HepG2 (cell line): ENCODE data around the gene NFATC1. TPM values are rescaled to one million over a fixed set of nuclear protein-coding genes. Genes with fewer than 3 reads are reported as not detected.
A peak's percentile ranks its signal among the peaks of the same experiment; 100 is the strongest.

Experiments
- ATAC-seq: fragments of 200-7000 bp; cut with Tn5 transposase; 3 replicates; pipeline ENCODE4 v1.9.1; 2020; ENCODE audit warnings: mild to moderate bottlenecking, moderate library complexity
- BruUV-seq: library from RNA; stranded (reverse); fragments of 400-500 nt; replicated peaks from 2 replicates; lab custom pipeline; 2021; lab: Mats Ljungman, UMichigan
- CTCF ChIA-PET: fragments of 300-600 bp; formaldehyde crosslinking; extraction: SDS; loops from one replicate; lab custom pipeline; 2021; ENCODE audit warnings: low total read pairs, inconsistent platforms, low intra/inter-chr PET ratio; lab: Yijun Ruan, JAX
- POLR2A ChIA-PET: fragments of 350-600 bp; sonication (Branson Sonifier 250); formaldehyde crosslinking; loops from one replicate; lab custom pipeline; 2020; ENCODE audit warnings: antibody characterized with exemption, inconsistent platforms; lab: Yijun Ruan, JAX
- DNase-seq: peaks from one replicate; pipeline ENCODE4 v3.0.0-alpha.2; 2015; ENCODE audit warnings: low spot score
- FAIRE-seq: peaks from 3 replicates; lab custom pipeline; 2011; peaks lifted over from hg19 to GRCh38; lab: Jason Lieb, UNC
- H2AFZ ChIP-seq: one replicate; pipeline ENCODE4 v1.6.1; 2011; ENCODE audit warnings: low read length, inconsistent platforms
- H3K27ac ChIP-seq: fragments of 300-600 bp; 3 replicates; pipeline ENCODE4 v1.8.0; 2011; ENCODE audit warnings: mixed run types, mild to moderate bottlenecking, mixed read lengths, low read length, inconsistent platforms; ENCODE audit not compliant: insufficient read depth; ENCODE audit errors: extremely low read length
- H3K27me3 ChIP-seq, 2 experiments: fragments of 200-600 bp in 1 of 2; 2 replicates in 1 of 2; 3 replicates in 1 of 2; pipeline versions ENCODE4 v1.6.0 to v1.8.0; 2011; ENCODE audit warnings: low read length in 2 of 2, mild to moderate bottlenecking in 2 of 2, moderate library complexity in 2 of 2, inconsistent platforms in 1 of 2; ENCODE audit not compliant: insufficient read depth in 2 of 2, control insufficient read depth in 1 of 2
- H3K36me3 ChIP-seq, 2 experiments: fragments of 200-600 bp in 1 of 2; replicated peaks in 1 of 2; 2 replicates in 1 of 2; 3 replicates in 1 of 2; pipeline versions ENCODE4 v1.5.1 to v1.8.0; 2011; ENCODE audit warnings: low read length in 2 of 2, inconsistent platforms in 1 of 2; ENCODE audit not compliant: insufficient read depth in 2 of 2, control insufficient read depth in 1 of 2
- H3K4me1 ChIP-seq: 2 replicates; pipeline ENCODE4 v1.5.1; 2012; ENCODE audit warnings: low read length, inconsistent platforms; ENCODE audit not compliant: insufficient read depth
- H3K4me2 ChIP-seq: 2 replicates; pipeline ENCODE4 v1.6.0; 2011; ENCODE audit warnings: low read depth, low read length, inconsistent platforms
- H3K4me3 ChIP-seq, 3 experiments: fragments of 200-600 bp in 1 of 3; sonication (generic), shearing (Covaris generic) in 1 of 3; replicated peaks in 1 of 3; 2 replicates each; pipeline ENCODE4 v1.5.1; 2011 to 2016; ENCODE audit warnings: low read length in 3 of 3, inconsistent platforms in 2 of 3, low read depth in 2 of 3, mild to moderate bottlenecking in 2 of 3, control low read depth in 1 of 3, mixed read lengths in 1 of 3; ENCODE audit not compliant: insufficient read depth in 1 of 3
- H3K79me2 ChIP-seq: one replicate; pipeline ENCODE4 v1.6.1; 2011; ENCODE audit warnings: low read length, inconsistent platforms; ENCODE audit not compliant: insufficient read depth
- H3K9ac ChIP-seq: 2 replicates; pipeline ENCODE4 v1.6.0; 2011; ENCODE audit warnings: mild to moderate bottlenecking, low read depth, low read length, inconsistent platforms; ENCODE audit not compliant: insufficient read depth
- H3K9me3 ChIP-seq: 2 replicates; pipeline ENCODE4 v1.5.1; 2012; ENCODE audit warnings: mild to moderate bottlenecking, low read length
- H4K20me1 ChIP-seq: 2 replicates; pipeline ENCODE4 v1.6.0; 2011; ENCODE audit warnings: inconsistent platforms, mild to moderate bottlenecking, low read length, moderate library complexity; ENCODE audit not compliant: insufficient read depth
- AHDC1 ChIP-seq: sonication (generic); formaldehyde crosslinking; IDR thresholded peaks from 2 replicates; pipeline ENCODE4 v1.5.1; 2020; ENCODE audit warnings: mild to moderate bottlenecking, missing genetic modification reagents, borderline replicate concordance
- BRD4 ChIP-seq: sonication (generic); formaldehyde crosslinking; IDR thresholded peaks from 2 replicates; pipeline ENCODE4 v1.4.0; 2020; ENCODE audit warnings: missing genetic modification reagents
- CENPX ChIP-seq: sonication (generic); formaldehyde crosslinking; IDR thresholded peaks from 2 replicates; pipeline ENCODE4 v1.9.0; 2021; ENCODE audit warnings: mild to moderate bottlenecking, missing genetic modification reagents, moderate library complexity
- FOXA1 ChIP-seq, 2 experiments: fragments of 450-650 bp in 1 of 2; sonication (generic) in 1 of 2; formaldehyde crosslinking in 1 of 2; IDR thresholded peaks; 2 replicates each; pipeline versions ENCODE4 v1.4.0 to v1.6.1; 2016 to 2020; ENCODE audit warnings: missing genetic modification reagents in 1 of 2
- MAFF ChIP-seq: IDR thresholded peaks from 2 replicates; pipeline ENCODE4 v1.6.1; 2011; ENCODE audit warnings: low read depth, low read length, improper control_type of control experiment
- MAFK ChIP-seq, 2 experiments: IDR thresholded peaks in 1 of 2; conservative IDR thresholded peaks in 1 of 2; 2 replicates each; pipeline ENCODE4 v1.6.1; 2011; ENCODE audit warnings: improper control_type of control experiment in 2 of 2, low read length in 2 of 2
- SP1 ChIP-seq, 2 experiments: fragments of 450-650 bp in 1 of 2; sonication (generic) in 1 of 2; formaldehyde crosslinking in 1 of 2; IDR thresholded peaks; 2 replicates each; pipeline versions ENCODE4 v1.4.0 to v1.6.1; 2016 to 2020; ENCODE audit warnings: missing genetic modification reagents in 1 of 2
- TEF ChIP-seq: sonication (generic); formaldehyde crosslinking; IDR thresholded peaks from 2 replicates; pipeline ENCODE4 v1.5.0; 2020; ENCODE audit warnings: missing genetic modification reagents
- ZNF224 ChIP-seq: sonication (generic); formaldehyde crosslinking; IDR thresholded peaks from 2 replicates; pipeline ENCODE4 v1.5.0; 2020; ENCODE audit warnings: mild to moderate bottlenecking, missing genetic modification reagents
- ZNF326 ChIP-seq: sonication (generic); formaldehyde crosslinking; IDR thresholded peaks from 2 replicates; pipeline ENCODE4 v1.4.0; 2020; ENCODE audit warnings: missing genetic modification reagents, borderline replicate concordance
- ZNF572 ChIP-seq: sonication (generic); formaldehyde crosslinking; IDR thresholded peaks from 2 replicates; pipeline ENCODE4 v1.5.1; 2020; ENCODE audit warnings: mild to moderate bottlenecking, missing genetic modification reagents
- ZNF672 ChIP-seq: sonication (generic); formaldehyde crosslinking; IDR thresholded peaks from 2 replicates; pipeline ENCODE4 v1.8.1; 2022; ENCODE audit warnings: missing genetic modification reagents
- WGBS: methylation state at CpG from one replicate; pipeline ENCODE4 v1.1.6; 2017; ENCODE audit warnings: low lambda C conversion rate; 5-methylcytosine and 5-hydroxymethylcytosine counted together
- in situ Hi-C: cut with HindIII; loops from 2 replicates; pipeline ENCODE4 v1.10.0; 2017; ENCODE audit warnings: low pct_unique_long_range_greater_than_20kb; ENCODE audit not compliant: extremely low pct_ligation_motif_present
- intact Hi-C: fragments of 100-400 bp; cut with micrococcal nuclease; formaldehyde crosslinking; loops from one replicate; pipeline ENCODE4 v1.10.0; 2022; ENCODE audit not compliant: unreplicated experiment
- polyA plus RNA-seq, 8 experiments: library from polyadenylated mRNA; depleted of rRNA in 3 of 8; stranded (reverse) in 7 of 8; unstranded in 1 of 8; fragments of >200 nt; fragmentation: Illumina TruSeq in 4 of 8; extraction: Trizol in 4 of 8; gene quantifications; 2 replicates each; pipeline versions ENCODE4 v1.2.1 to v1.2.3, GENCODE V29; 2011 to 2016; ENCODE audit warnings: low read depth in 4 of 8, missing spikeins in 1 of 8, mixed read lengths in 1 of 8; ENCODE audit not compliant: insufficient read depth in 1 of 8
- total RNA-seq, 5 experiments: library from RNA; depleted of rRNA; stranded (reverse); fragments of >200 nt; fragmentation: Illumina TruSeq; extraction: Trizol; gene quantifications; 2 replicates each; pipeline ENCODE4 v1.2.3, GENCODE V29; 2016; ENCODE audit warnings: low read depth in 1 of 5

Gene NFATC1
- total and polyA plus RNA-seq, 2 of the 13 experiments (the other 11 are each of a cell fraction or from before 2014, with no cell fraction given), result not detected

DNA sequence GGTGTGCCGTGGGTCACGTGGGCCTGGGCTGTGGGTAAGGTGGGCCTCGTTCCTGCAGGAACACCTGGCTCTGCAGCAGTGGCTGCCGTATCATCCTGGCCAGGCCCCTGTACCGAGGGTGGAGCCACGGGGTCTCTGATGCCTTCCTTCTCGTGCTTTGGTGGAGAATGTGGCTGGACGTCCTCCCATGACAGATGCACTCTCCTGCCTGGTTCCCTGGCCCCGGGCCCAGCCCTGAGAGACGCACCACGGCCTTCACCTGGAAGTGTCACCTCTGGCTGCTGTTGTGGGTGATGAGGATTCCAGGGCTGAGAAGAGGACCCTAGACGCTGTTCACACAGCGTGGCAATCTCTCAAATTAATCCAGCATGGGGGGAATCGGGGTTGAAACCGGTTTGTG lies 49.5 kb downstream of the NFATC1 start:
- POLR2A ChIA-PET, result no interaction called here

DNA sequence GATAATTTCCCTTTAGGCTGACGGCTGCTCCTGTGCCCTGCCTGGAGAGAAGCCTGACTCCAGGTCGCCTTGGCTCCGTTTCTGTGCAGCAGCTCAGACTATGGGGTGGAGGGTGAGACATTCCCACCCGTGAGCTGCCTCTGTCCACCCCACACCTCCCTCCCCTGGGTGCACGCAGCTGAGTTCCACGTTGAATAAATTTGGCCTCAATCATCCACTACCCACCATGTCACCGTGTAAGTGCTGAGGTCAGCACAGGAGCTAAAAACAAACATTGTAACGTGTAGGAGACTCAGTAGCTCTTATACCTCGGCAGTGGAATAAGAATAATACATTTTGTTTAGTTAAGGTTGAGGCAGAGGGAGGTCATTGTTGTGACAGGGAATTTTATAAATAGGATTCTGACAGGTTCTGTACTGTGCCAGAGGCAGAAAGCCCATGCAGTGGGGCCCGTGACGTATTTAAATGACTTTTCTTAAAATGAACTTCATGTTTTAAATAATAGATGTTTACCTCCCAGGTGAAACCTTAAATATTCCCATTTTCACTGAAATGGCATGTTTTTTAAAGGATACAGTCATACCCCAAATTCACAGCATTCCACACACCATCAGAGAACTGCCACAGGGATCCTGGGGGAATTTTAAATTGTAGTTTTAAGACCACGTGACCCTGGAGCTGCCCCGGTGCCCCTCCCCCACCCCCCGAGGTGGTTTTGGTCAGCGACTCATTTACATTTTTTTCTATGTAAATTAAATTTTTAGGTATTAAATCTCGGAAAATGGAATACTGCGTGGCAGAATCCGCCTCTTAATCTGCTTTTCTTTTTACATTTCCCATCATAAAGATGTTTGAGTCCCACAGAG lies 50.2 kb downstream of the NFATC1 start:
- WGBS, result 23% methylated on average over 15 of the region's 18 CpGs
- FAIRE-seq, result no peak

More for the DNA sequence above, 49.5 kb downstream of the NFATC1 start:
- intact Hi-C loops, result no loop called here
- in situ Hi-C loops, result no loop called here
- CTCF ChIA-PET, result no interaction called here
- TF ChIP-seq ZNF224 (CRISPR knock-in tag) (no peak), ZNF326 (CRISPR knock-in tag) (no peak), BRD4 (CRISPR knock-in tag) (no peak)
- FAIRE-seq (no peak), DNase-seq (no peak), ATAC-seq (no peak)
- Histone ChIP-seq H3K4me3 (no peak overlapping the region), H4K20me1 (no peaks in the 10 kb centered on the region), H3K4me2 (no peak overlapping the region), H3K27ac (no peak overlapping the region), H3K9ac (no peak overlapping the region), H3K79me2 (no peaks in the 10 kb centered on the region), H2AFZ (no peak overlapping the region), H3K36me3 (no peaks in the 10 kb centered on the region), H3K9me3 (no peaks in the 10 kb centered on the region), H3K4me1 (no peaks in the 10 kb centered on the region), H3K27me3 (peaks cover 19 to 82% of the 10 kb centered on the region in 2 experiments)
- BruUV-seq, result no TSS peak
- WGBS, result 26% methylated on average over 5 of the region's 15 CpGs

More for the DNA sequence above, 50.2 kb downstream of the NFATC1 start:
- Histone ChIP-seq H3K9me3 (no peaks in the 10 kb centered on the region), H3K4me3 (no peak overlapping the region), H3K27me3 (peaks cover 17 to 81% of the 10 kb centered on the region in 2 experiments), H3K36me3 (no peaks in the 10 kb centered on the region), H3K4me2 (no peak overlapping the region), H4K20me1 (no peaks in the 10 kb centered on the region), H3K79me2 (no peaks in the 10 kb centered on the region), H3K9ac (no peak overlapping the region), H2AFZ (no peak overlapping the region), H3K4me1 (no peaks in the 10 kb centered on the region), H3K27ac (no peak overlapping the region)
- ChIA-PET POLR2A (no interaction called here), CTCF (no interaction called here)
- BruUV-seq, result no TSS peak
- DNase-seq (no peak), ATAC-seq (no peak)
- TF ChIP-seq SP1 (IDR thresholded peaks at IDR 0.05) (no peak), SP1 (CRISPR knock-in tag; IDR thresholded peaks at IDR 0.05) (no peak), ZNF572 (CRISPR knock-in tag) (no peak), MAFF (peak; percentile 70), CENPX (no peak), MAFK (conservative IDR thresholded peaks at IDR 0.05 in 1 of 2, IDR thresholded peaks at IDR 0.05 in 1 of 2; ENCODE audit: low read length in 2 of 2) (peak; percentile 76 to 86), TEF (CRISPR knock-in tag) (no peak), FOXA1 (IDR thresholded peaks at IDR 0.05) (no peak), FOXA1 (CRISPR knock-in tag; IDR thresholded peaks at IDR 0.05) (no peak), ZNF672 (no peak), AHDC1 (CRISPR knock-in tag) (no peak)
- in situ Hi-C loops (no loop called here), intact Hi-C loops (no loop called here)
